Measurements from ENCODE around the gene CSF3R.
"Not testable (repeated sequence)": the region's sequence is repeated elsewhere in the genome, so short reads cannot be mapped to it uniquely, and the experiment has no call there.

Gene CSF3R

GRCh38 chr1:36481091-36481490 is 1.6 kb downstream of the CSF3R start:
- DNase-seq (ENCODE audit: low read depth): no peak

- DNase-seq (ENCODE audit: low read depth): no peak
Measured at GRCh38 chr1:36480161-36480560, 2.6 kb downstream of the CSF3R start.

GRCh38 chr1:36479505-36480051 is 3.1 kb downstream of the CSF3R start:
- DNase-seq (ENCODE audit: low read depth): no peak

- DNase-seq (ENCODE audit: low read depth): not testable (repeated sequence)
Measured at GRCh38 chr1:36477615-36478014, 5.1 kb downstream of the CSF3R start.

- DNase-seq (ENCODE audit: low read depth): no peak
Measured at GRCh38 chr1:36476945-36477344, 5.8 kb downstream of the CSF3R start.

GRCh38 chr1:36475910-36476604 is 6.7 kb downstream of the CSF3R start:
- no peak for DNase-seq (ENCODE audit: low read depth)

GRCh38 chr1:36475341-36475740 is 7.4 kb downstream of the CSF3R start:
- no peak for DNase-seq (ENCODE audit: low read depth)

GRCh38 chr1:36472656-36473055 is 10.1 kb downstream of the CSF3R start:
- no peak for DNase-seq (ENCODE audit: low read depth)

- DNase-seq (ENCODE audit: low read depth): no peak
Measured at GRCh38 chr1:36471830-36472641, 10.7 kb downstream of the CSF3R start.

- DNase-seq (ENCODE audit: low read depth): no peak
Measured at GRCh38 chr1:36469163-36469562, 13.6 kb downstream of the CSF3R start.

- no peak for DNase-seq (ENCODE audit: low read depth)
Measured at GRCh38 chr1:36467700-36468455, 14.8 kb downstream of the CSF3R start.

- DNase-seq (ENCODE audit: low read depth): no peak
Measured at GRCh38 chr1:36467027-36467410, 15.7 kb downstream of the CSF3R start.

- no peak for DNase-seq (ENCODE audit: low read depth)
Measured at GRCh38 chr1:36466370-36467026, 16.2 kb downstream of the CSF3R start.

- DNase-seq (ENCODE audit: low read depth): no peak
Measured at GRCh38 chr1:36465731-36466369, 16.9 kb downstream of the CSF3R start.

- no peak for DNase-seq (ENCODE audit: low read depth)
Measured at GRCh38 chr1:36464605-36465393, 17.9 kb downstream of the CSF3R start.

GRCh38 chr1:36463803-36464604 is 18.7 kb downstream of the CSF3R start, which contains the start of gene MRPS15:
Gene MRPS15 (minus strand): TSS chr1:36464384. CDS start chr1:36464275, 109 bp downstream.
- DNase-seq (ENCODE audit: low read depth): peak; percentile 93

- no peak for DNase-seq (ENCODE audit: low read depth)
Measured at GRCh38 chr1:36463463-36463802, 19.3 kb downstream of the CSF3R start.

- DNase-seq (ENCODE audit: low read depth): peak; percentile 54
Measured at GRCh38 chr1:36458910-36459309, 23.8 kb downstream of the CSF3R start.

- DNase-seq (ENCODE audit: low read depth): no peak
Measured at GRCh38 chr1:36457691-36458090, 25.0 kb downstream of the CSF3R start.
